NCI-H460 (cell line): ENCODE data around the gene ASS1. TPM values are rescaled to one million over a fixed set of nuclear protein-coding genes. Genes with fewer than 3 reads are reported as not detected.

Experiments
- DNase-seq: peaks from one replicate; pipeline ENCODE4 v3.0.0-alpha.2; 2016; ENCODE audit warnings: low read depth; ENCODE audit errors: extremely low read depth
- total RNA-seq: library from RNA; depleted of rRNA; stranded (reverse); fragments of >200 nt; shearing (Covaris generic); gene quantifications from 2 replicates; pipeline ENCODE4 v1.2.3, GENCODE V29; 2014

ASS1 gene
- total RNA-seq, 1 experiment from 2014 or later: 395 TPM

- no peak for DNase-seq
These were observed 25.5 kb downstream of the ASS1 start for GRCh38 chr9:130470269-130470668.

- DNase-seq: no peak
These were observed 26.2 kb downstream of the ASS1 start for GRCh38 chr9:130470950-130471349.

- no peak for DNase-seq
These were observed 26.8 kb downstream of the ASS1 start for GRCh38 chr9:130471411-130472183.

- no peak for DNase-seq
These were observed 27.5 kb downstream of the ASS1 start for GRCh38 chr9:130472184-130472705.

- no peak for DNase-seq
These were observed 28.2 kb downstream of the ASS1 start for GRCh38 chr9:130473009-130473408.

GRCh38 chr9:130473566-130473965 is 28.8 kb downstream of the ASS1 start:
- no peak for DNase-seq

GRCh38 chr9:130474106-130474505 is 29.3 kb downstream of the ASS1 start:
- no peak for DNase-seq

- no peak for DNase-seq
These were observed 31.5 kb downstream of the ASS1 start for GRCh38 chr9:130476151-130476730.

GRCh38 chr9:130477564-130477963 is 32.8 kb downstream of the ASS1 start:
- no peak for DNase-seq

- no peak for DNase-seq
These were observed 33.4 kb downstream of the ASS1 start for GRCh38 chr9:130478152-130478551.

GRCh38 chr9:130478736-130479575 is 34.2 kb downstream of the ASS1 start:
- DNase-seq: no peak

- no peak for DNase-seq
These were observed 34.8 kb downstream of the ASS1 start for GRCh38 chr9:130479587-130479986.

GRCh38 chr9:130480673-130481072 is 35.9 kb downstream of the ASS1 start:
- DNase-seq: no peak

GRCh38 chr9:130482463-130482862 is 37.7 kb downstream of the ASS1 start:
- no peak for DNase-seq

GRCh38 chr9:130483371-130483971 is 38.7 kb downstream of the ASS1 start:
- no peak for DNase-seq

GRCh38 chr9:130484362-130485072 is 39.8 kb downstream of the ASS1 start:
- DNase-seq: no peak

- no peak for DNase-seq
These were observed 41.3 kb downstream of the ASS1 start for GRCh38 chr9:130486103-130486502.

- DNase-seq: no peak
These were observed 42.7 kb downstream of the ASS1 start for GRCh38 chr9:130487500-130487899.

- DNase-seq: no peak
These were observed 44.0 kb downstream of the ASS1 start for GRCh38 chr9:130488621-130489330.

- DNase-seq: no peak
These were observed 46.2 kb downstream of the ASS1 start for GRCh38 chr9:130490981-130491380.
